Kidney (tissue), 14 donors: Measurements from ENCODE around the gene NDE1. TPM values are rescaled to one million over a fixed set of nuclear protein-coding genes. Genes with fewer than 3 reads are reported as not detected.

ENCODE experiments used
- DNase-seq, 5 donors: peaks; one replicate each; pipeline ENCODE4 v3.0.0-alpha.2; 2013 to 2020
- FAIRE-seq: peaks from 2 replicates; lab custom pipeline; 2012; peaks lifted over from hg19 to GRCh38; lab: Jason Lieb, UNC
- H3K27ac ChIP-seq, 2 donors: one replicate each; pipeline ENCODE4 v1.7.0; 2013; ENCODE audit warnings: low read depth in 2 of 2, low read length in 2 of 2, inconsistent platforms in 1 of 2
- H3K27me3 ChIP-seq: one replicate; pipeline ENCODE4 v1.7.1; 2013; ENCODE audit warnings: low read length, inconsistent platforms; ENCODE audit not compliant: control insufficient read depth, insufficient read depth
- H3K36me3 ChIP-seq, 3 donors: one replicate each; pipeline versions ENCODE4 v1.7.0 to v1.7.1; 2013; ENCODE audit warnings: low read length in 3 of 3, control low read depth in 1 of 3, inconsistent platforms in 1 of 3; ENCODE audit not compliant: insufficient read depth in 3 of 3, control insufficient read depth in 2 of 3
- H3K4me1 ChIP-seq, 3 donors: one replicate each; pipeline versions ENCODE4 v1.7.0 to v1.7.1; 2013; ENCODE audit warnings: low read length in 3 of 3, inconsistent platforms in 1 of 3, low read depth in 1 of 3; ENCODE audit not compliant: control insufficient read depth in 2 of 3, insufficient read depth in 2 of 3
- H3K4me3 ChIP-seq, 3 donors: one replicate each; pipeline versions ENCODE4 v1.7.0 to v1.8.1; 2013; ENCODE audit warnings: low read length in 3 of 3, control low read depth in 1 of 3, inconsistent platforms in 1 of 3
- H3K9ac ChIP-seq, 3 donors: one replicate each; pipeline versions ENCODE4 v1.7.0 to v1.7.1; 2013; ENCODE audit warnings: low read length in 3 of 3, control low read depth in 1 of 3, inconsistent platforms in 1 of 3
- H3K9me3 ChIP-seq, 3 donors: one replicate each; pipeline versions ENCODE4 v1.7.0 to v1.7.1; 2013; ENCODE audit warnings: low read length in 3 of 3, control low read depth in 1 of 3, inconsistent platforms in 1 of 3; ENCODE audit not compliant: control insufficient read depth in 2 of 3, insufficient read depth in 1 of 3
- intact Hi-C: fragments of 100-400 bp; cut with DNase I; formaldehyde crosslinking; loops from one replicate; pipeline ENCODE4 v1.11.1; 2022
- polyA plus RNA-seq: library from polyadenylated mRNA; stranded (reverse); fragments of 350-450 nt; fragmentation: Illumina TruSeq; extraction: RNeasy Lipid Tissue Mini Kit (QIAGEN cat#74804); gene quantifications from one replicate; pipeline ENCODE4 v1.2.3, GENCODE V29; 2014; ENCODE audit warnings: low read depth, low replicate concordance; ENCODE audit not compliant: insufficient read depth
- total RNA-seq: library from RNA; stranded (reverse); fragmentation: NEBNext Ultra II Directional; extraction: Animal tissue kit (Norgen Biotek cat#: 25700); gene quantifications from one replicate; pipeline ENCODE4 v1.2.1, GENCODE V29; 2021
- TF ChIP-seq, protein P1 (sequence below): IDR thresholded peaks from 3 replicates; pipeline ENCODE4 v1.5.1; 2012; ENCODE audit warnings: mild to moderate bottlenecking, moderate library complexity, borderline replicate concordance; ENCODE audit not compliant: insufficient read depth; ENCODE audit errors: extremely low read depth
- donor health status: control.
- donor health status: control.
- donor health status: control.
- donor health status: control.
- donor health status: control.
- donor health status: DM: yes; HTN: yes; CAD: no.
- donor health status: Normal renal cell carcinoma (clear cell type).

Gene NDE1
- total and polyA plus RNA-seq, 2 donors from 2014 or later: 4.6 to 31.7 TPM

DNA sequence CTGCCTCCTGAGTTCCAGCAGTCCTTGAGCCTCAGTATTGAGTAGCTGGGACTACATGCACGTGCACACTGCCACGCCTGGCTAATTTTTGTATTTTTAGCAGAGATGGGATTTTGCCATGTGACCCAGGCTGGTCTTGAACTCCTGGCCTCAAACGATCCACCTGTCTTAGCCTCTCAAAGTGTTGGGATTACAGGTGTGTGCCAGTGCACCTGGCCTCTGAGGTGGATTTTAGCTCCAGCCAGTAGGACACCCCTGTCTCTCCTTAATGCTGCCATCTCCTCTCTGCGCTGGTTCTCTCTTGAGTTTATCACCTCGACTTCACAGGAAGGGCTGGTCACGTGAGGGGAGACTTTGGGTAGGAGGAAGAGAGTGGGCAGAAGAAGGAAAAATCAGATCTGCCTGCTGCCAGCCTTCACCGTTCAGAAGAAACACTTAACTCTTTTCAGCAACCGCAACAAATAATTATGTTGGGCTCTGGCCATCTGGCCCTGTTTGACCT lies 55.1 kb downstream of the NDE1 start:
- Histone ChIP-seq H3K27ac (no peak overlapping the region), H3K27me3 (no peaks in the 10 kb centered on the region), H3K9me3 (no peaks in the 10 kb centered on the region), H3K4me3 (no peak overlapping the region), H3K36me3 (peaks cover 0 to 4% (median 3%) of the 10 kb centered on the region in 3 donors), H3K4me1 (no peaks in the 10 kb centered on the region), H3K9ac (no peak overlapping the region)
- intact Hi-C loops: no loop called here
- DNase-seq (no peak), FAIRE-seq (no peak)
- TF ChIP-seq, protein P1, sequence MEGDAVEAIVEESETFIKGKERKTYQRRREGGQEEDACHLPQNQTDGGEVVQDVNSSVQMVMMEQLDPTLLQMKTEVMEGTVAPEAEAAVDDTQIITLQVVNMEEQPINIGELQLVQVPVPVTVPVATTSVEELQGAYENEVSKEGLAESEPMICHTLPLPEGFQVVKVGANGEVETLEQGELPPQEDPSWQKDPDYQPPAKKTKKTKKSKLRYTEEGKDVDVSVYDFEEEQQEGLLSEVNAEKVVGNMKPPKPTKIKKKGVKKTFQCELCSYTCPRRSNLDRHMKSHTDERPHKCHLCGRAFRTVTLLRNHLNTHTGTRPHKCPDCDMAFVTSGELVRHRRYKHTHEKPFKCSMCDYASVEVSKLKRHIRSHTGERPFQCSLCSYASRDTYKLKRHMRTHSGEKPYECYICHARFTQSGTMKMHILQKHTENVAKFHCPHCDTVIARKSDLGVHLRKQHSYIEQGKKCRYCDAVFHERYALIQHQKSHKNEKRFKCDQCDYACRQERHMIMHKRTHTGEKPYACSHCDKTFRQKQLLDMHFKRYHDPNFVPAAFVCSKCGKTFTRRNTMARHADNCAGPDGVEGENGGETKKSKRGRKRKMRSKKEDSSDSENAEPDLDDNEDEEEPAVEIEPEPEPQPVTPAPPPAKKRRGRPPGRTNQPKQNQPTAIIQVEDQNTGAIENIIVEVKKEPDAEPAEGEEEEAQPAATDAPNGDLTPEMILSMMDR: no peak

DNA sequence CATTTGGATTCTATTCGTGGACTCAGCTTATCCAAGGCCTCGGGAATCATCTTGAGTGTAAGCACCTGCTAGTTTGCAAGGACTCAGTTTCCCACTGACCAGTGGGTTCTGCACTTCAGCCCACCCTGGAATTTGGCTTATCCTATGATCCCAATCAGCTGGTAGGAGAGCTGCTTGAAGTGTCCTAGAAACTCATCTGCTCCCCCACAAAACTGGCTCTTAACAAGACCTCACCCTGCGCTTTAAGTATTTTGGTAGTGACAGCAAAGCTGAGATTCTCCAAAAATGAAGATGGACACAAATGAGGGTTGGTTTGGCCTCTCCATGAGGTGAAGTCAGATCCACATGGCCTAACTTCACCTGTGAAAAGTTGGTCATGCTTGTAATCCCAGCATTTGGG lies 57.3 kb downstream of the NDE1 start:
- H3K9me3 ChIP-seq: no peaks in the 10 kb centered on the region
- peaks cover 0 to 2% (median 0%) of the 10 kb centered on the region in 3 donors for H3K36me3 ChIP-seq
- no peak overlapping the region for H3K9ac ChIP-seq
- no peak overlapping the region for H3K27ac ChIP-seq
- H3K4me1 ChIP-seq: no peaks in the 10 kb centered on the region
- intact Hi-C loops: no loop called here
- H3K27me3 ChIP-seq: no peaks in the 10 kb centered on the region
- no peak for FAIRE-seq
- no peak overlapping the region for H3K4me3 ChIP-seq
- TF ChIP-seq, protein P1: no peak
- DNase-seq: no peak

DNA sequence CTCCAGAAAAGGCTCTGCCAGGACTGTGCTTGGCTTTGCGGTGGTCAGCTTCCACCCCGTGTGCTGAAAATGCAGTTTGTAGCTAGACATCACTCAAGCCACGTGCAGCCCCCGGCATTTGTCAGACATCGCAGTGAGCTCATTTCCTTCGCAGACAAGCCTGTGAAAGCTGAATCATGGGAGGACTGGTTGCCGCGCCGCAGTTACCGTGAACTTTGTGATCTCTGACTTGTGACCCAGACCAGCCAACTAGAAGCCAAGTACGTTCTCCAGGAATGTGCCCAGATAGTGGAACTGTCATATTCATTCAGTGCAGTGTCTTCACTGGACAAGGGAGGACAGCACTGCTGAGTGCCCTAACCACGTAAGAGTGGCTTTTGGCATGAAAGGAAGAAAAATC lies 58.1 kb downstream of the NDE1 start:
- Histone ChIP-seq H3K27ac (no peak overlapping the region), H3K9me3 (no peaks in the 10 kb centered on the region), H3K36me3 (peaks cover 0 to 2% (median 0%) of the 10 kb centered on the region in 3 donors), H3K27me3 (no peaks in the 10 kb centered on the region), H3K9ac (no peak overlapping the region), H3K4me1 (no peaks in the 10 kb centered on the region), H3K4me3 (no peak overlapping the region)
- intact Hi-C loops: no loop called here
- TF ChIP-seq, protein P1: no peak
- DNase-seq: peak in 1 of 5 donors; percentile 8
- no peak for FAIRE-seq

DNA sequence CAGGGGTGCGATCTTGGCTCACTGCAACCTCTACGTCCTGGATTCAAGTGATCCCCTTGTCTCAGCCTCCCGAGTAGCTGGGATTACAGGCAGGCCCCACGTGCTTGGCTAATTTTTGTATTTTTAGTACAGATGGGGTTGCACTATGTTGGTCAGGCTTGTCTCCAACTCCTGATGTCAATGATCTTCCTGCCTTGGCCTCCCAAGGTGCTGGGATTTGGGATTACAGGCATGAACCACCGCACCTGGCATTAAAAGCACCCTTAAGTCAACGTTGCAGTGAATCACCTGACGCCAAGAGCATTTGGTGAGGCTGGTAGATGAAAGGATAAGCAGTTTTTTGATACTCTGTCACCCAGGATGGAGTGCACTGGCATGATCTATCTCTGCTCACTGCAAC lies 59.0 kb downstream of the NDE1 start:
- no peak overlapping the region for H3K4me3 ChIP-seq
- FAIRE-seq (no peak), DNase-seq (no peak)
- TF ChIP-seq, protein P1: no peak
- H3K4me1 ChIP-seq: no peaks in the 10 kb centered on the region
- no peak overlapping the region for H3K9ac ChIP-seq
- no peaks in the 10 kb centered on the region for H3K27me3 ChIP-seq
- intact Hi-C loops: no loop called here
- peaks cover 0 to 2% (median 0%) of the 10 kb centered on the region in 3 donors for H3K36me3 ChIP-seq
- no peaks in the 10 kb centered on the region for H3K9me3 ChIP-seq
- no peak overlapping the region for H3K27ac ChIP-seq
